ENCODE data around the gene MLXIPL. TPM values are rescaled to one million over a fixed set of nuclear protein-coding genes. Genes with fewer than 3 reads are reported as not detected.

MLXIPL gene
- total RNA-seq, 4 donors from 2014 or later: 1.3 to 12.0 (median 5.6) TPM

- no peak for DNase-seq (ENCODE audit: low spot score in 2 of 2)
- intact Hi-C loops (cut with DNase I; ENCODE audit: low total_unique reads): loop anchor here (10.0 kb wide), 1 partner anchor 182 kb away; no protein-coding TSS in a partner anchor
- 41 to 55% methylated on average over 15 of the region's 16 CpGs for WGBS, 2 donors
- no peak overlapping the region for H3K4me3 ChIP-seq (ENCODE audit: low read depth, poor library complexity, severe bottlenecking)
- TF ChIP-seq POLR2A (IDR thresholded peaks at IDR 0.05) (no peak), CTCF (IDR thresholded peaks at IDR 0.05) (no peak)
Measured at GRCh38 chr7:73646785-73647724, 22.7 kb upstream of the MLXIPL start.

GRCh38 chr7:73645643-73646174, 21.4 kb upstream of the MLXIPL start:
- 41 to 61% methylated on average over 4 of the region's 4 CpGs for WGBS, 2 donors
- no peak overlapping the region for H3K4me3 ChIP-seq (ENCODE audit: low read depth, poor library complexity, severe bottlenecking)
- DNase-seq (ENCODE audit: low spot score in 2 of 2): no peak
- TF ChIP-seq CTCF (IDR thresholded peaks at IDR 0.05): no peak
- no peak for TF ChIP-seq POLR2A (IDR thresholded peaks at IDR 0.05)
- intact Hi-C loops (cut with DNase I; ENCODE audit: low total_unique reads): loop anchor here (10.0 kb wide), 1 partner anchor 181 kb away; no protein-coding TSS in a partner anchor

GRCh38 chr7:73644688-73645286, 20.5 kb upstream of the MLXIPL start:
- no peak for DNase-seq (ENCODE audit: low spot score in 2 of 2)
- 63 to 68% methylated on average over 5 of the region's 5 CpGs for WGBS, 2 donors
- TF ChIP-seq CTCF (IDR thresholded peaks at IDR 0.05): no peak
- no peak for TF ChIP-seq POLR2A (IDR thresholded peaks at IDR 0.05)
- intact Hi-C loops (cut with DNase I; ENCODE audit: low total_unique reads): loop anchor here (10.0 kb wide), 1 partner anchor 180 kb away; no protein-coding TSS in a partner anchor
- no peak overlapping the region for H3K4me3 ChIP-seq (ENCODE audit: low read depth, poor library complexity, severe bottlenecking)

- 72 to 86% methylated on average over 2 of the region's 2 CpGs for WGBS, 2 donors
Measured at GRCh38 chr7:73642834-73643233, 18.5 kb upstream of the MLXIPL start.

GRCh38 chr7:73638911-73639310, 14.6 kb upstream of the MLXIPL start:
- TF ChIP-seq CTCF (IDR thresholded peaks at IDR 0.05) (no peak), POLR2A (IDR thresholded peaks at IDR 0.05) (no peak)
- DNase-seq (ENCODE audit: low spot score in 2 of 2): no peak
- H3K4me3 ChIP-seq (ENCODE audit: low read depth, poor library complexity, severe bottlenecking): no peak overlapping the region
- intact Hi-C loops (cut with DNase I; ENCODE audit: low total_unique reads): no loop called here
- WGBS, 2 donors: 73% methylated on average over 3 of the region's 3 CpGs

More at GRCh38 chr7:73642834-73643233, 18.5 kb upstream of the MLXIPL start:
- DNase-seq (ENCODE audit: low spot score in 2 of 2): no peak
- intact Hi-C loops (cut with DNase I; ENCODE audit: low total_unique reads): loop anchor here (10.0 kb wide), 1 partner anchor 178 kb away; no protein-coding TSS in a partner anchor
- H3K4me3 ChIP-seq (ENCODE audit: low read depth, poor library complexity, severe bottlenecking): no peak overlapping the region
- no peak for TF ChIP-seq CTCF (IDR thresholded peaks at IDR 0.05)
- TF ChIP-seq POLR2A (IDR thresholded peaks at IDR 0.05): no peak
